Lower lobe of right lung (tissue), 2 donors: ENCODE measurements around the gene NTMT2. TPM values are rescaled to one million over a fixed set of nuclear protein-coding genes. Genes with fewer than 3 reads are reported as not detected.

Source experiments
- ATAC-seq, 2 donors: fragments of 200-7000 bp; cut with Tn5 transposase; one replicate each; pipeline ENCODE4 v1.9.1; 2020 to 2022; ENCODE audit warnings: mild to moderate bottlenecking in 2 of 2, moderate library complexity in 2 of 2
- DNase-seq: peaks from one replicate; pipeline ENCODE4 v3.0.0-alpha.2; 2020
- H3K27ac ChIP-seq: fragments of 200-600 bp; one replicate; pipeline ENCODE4 v1.8.0; 2022
- H3K27me3 ChIP-seq: fragments of 200-600 bp; one replicate; pipeline ENCODE4 v1.8.0; 2022; ENCODE audit warnings: low read depth
- H3K36me3 ChIP-seq: fragments of 200-600 bp; one replicate; pipeline ENCODE4 v1.8.0; 2022; ENCODE audit warnings: mild to moderate bottlenecking
- H3K4me1 ChIP-seq: fragments of 200-600 bp; one replicate; pipeline ENCODE4 v1.8.0; 2022
- H3K4me3 ChIP-seq: fragments of 200-600 bp; one replicate; pipeline ENCODE4 v1.8.0; 2022; ENCODE audit warnings: mild to moderate bottlenecking
- H3K9me3 ChIP-seq: fragments of 200-600 bp; one replicate; pipeline ENCODE4 v1.8.0; 2022
- CTCF ChIP-seq: fragments of 200-600 bp; IDR thresholded peaks from one replicate; pipeline ENCODE4 v1.8.0; 2022; ENCODE audit warnings: antibody characterized with exemption, mild to moderate bottlenecking
- intact Hi-C: fragments of 100-400 bp; cut with DNase I; formaldehyde crosslinking; loops from one replicate; pipeline ENCODE4 v1.11.0; 2022
- total RNA-seq: library from RNA; stranded (reverse); fragmentation: NEBNext Ultra II Directional; extraction: Animal tissue kit (Norgen Biotek cat#: 25700); gene quantifications from one replicate; pipeline ENCODE4 v1.2.1, GENCODE V29; 2021
- donor health status: DM: no; HTN: yes; CAD: no; lungs with severe emphysema.

Gene NTMT2
- total RNA-seq, 1 donor from 2014 or later: not detected

DNA sequence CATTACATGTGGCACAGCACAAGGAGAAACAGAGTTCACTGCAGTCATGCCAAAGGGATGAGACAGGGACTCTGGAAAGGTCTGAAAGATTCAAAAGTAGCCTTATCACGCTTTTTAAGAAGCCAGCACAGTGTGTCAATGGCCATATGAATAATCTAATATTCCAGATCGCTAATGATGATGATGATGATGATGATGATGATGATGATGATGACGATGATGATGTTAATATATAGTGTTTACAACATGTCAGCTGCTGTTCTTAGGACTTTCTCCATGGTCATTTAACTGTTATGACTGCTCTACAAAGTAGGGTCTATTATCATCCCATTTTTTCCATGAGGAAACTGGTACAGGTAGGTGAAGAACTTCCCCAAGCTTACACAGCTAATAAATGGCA is 64.4 kb downstream of the NTMT2 start:
- no peak for TF ChIP-seq CTCF
- intact Hi-C loops: no loop called here
- DNase-seq (no peak), ATAC-seq (no peak)
- Histone ChIP-seq H3K9me3 (no peaks in the 10 kb centered on the region), H3K4me3 (no peak overlapping the region), H3K27me3 (no peaks in the 10 kb centered on the region), H3K27ac (no peak overlapping the region), H3K4me1 (no peaks in the 10 kb centered on the region), H3K36me3 (no peaks in the 10 kb centered on the region)

DNA sequence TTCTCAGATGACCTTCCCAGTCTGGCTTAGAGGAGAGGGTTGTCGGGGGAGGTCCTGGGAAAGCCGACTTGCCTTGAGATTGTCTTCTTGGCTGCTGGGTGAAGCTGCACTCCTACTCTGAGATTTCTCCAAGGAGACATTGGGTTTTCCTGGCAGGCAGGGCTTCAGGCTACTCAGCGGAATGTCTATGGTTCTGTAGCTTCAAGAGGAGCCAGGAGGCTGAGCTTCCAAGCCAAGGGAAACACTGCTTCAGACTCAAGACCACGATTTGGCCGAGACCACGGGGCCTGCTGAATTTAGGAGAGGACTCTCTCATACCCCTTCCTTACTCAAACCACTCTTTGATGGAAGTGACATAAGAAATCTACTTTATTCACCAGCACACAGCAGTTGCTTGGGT is 67.8 kb downstream of the NTMT2 start:
- H3K4me3 ChIP-seq: no peak overlapping the region
- H3K36me3 ChIP-seq: no peaks in the 10 kb centered on the region
- H3K27me3 ChIP-seq: no peaks in the 10 kb centered on the region
- no peak for TF ChIP-seq CTCF
- no peaks in the 10 kb centered on the region for H3K9me3 ChIP-seq
- no peaks in the 10 kb centered on the region for H3K4me1 ChIP-seq
- intact Hi-C loops: no loop called here
- H3K27ac ChIP-seq: peak overlapping the region; percentile 41
- ATAC-seq (no peak), DNase-seq (no peak)

GRCh38 chr1:170214117-170215032 is 68.6 kb downstream of the NTMT2 start:
- intact Hi-C loops: no loop called here
- no peak for ATAC-seq
- no peaks in the 10 kb centered on the region for H3K9me3 ChIP-seq
- H3K27me3 ChIP-seq: no peaks in the 10 kb centered on the region
- H3K36me3 ChIP-seq: no peaks in the 10 kb centered on the region
- H3K4me1 ChIP-seq: no peaks in the 10 kb centered on the region
- DNase-seq: no peak
- TF ChIP-seq CTCF: no peak
- H3K27ac ChIP-seq: peak overlapping the region; percentile 41
- H3K4me3 ChIP-seq: no peak overlapping the region

DNA sequence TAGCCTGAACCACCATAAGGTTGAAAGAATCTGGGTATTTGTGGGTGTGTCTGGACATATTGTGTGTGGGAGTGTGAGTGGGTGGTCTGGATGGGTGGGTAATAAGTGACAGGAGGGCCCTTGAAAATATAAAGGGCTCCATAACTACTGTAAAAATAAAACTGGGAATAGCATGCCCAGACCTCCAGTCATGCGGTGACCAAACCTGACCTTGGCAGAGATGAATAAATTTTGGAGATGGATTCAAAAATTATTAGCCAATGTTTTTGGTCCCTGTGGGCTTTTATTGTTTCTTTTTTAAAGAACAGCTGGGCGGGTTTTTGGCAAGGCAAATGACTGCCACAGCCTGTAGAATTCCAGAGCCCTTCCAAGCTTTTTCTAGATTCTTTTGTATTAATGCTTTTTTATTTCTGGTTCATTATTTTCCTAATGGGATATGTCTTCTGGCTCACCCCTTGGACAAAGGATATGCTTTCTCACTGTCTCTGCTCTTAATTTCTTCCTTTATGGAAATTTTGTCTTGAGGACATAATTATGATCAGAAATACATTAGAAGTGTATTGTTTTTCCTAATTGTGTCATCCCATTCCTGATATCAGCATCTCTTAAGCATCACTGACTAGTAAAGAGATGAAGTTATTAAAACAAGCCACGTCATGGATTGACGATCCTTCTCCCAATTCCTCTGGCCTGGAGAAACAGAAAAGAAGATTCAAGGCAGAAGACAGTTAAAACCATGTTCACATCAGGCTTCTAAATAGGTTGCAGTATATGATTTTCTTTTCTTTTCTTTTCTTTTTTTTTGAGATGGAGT is 69.5 kb downstream of the NTMT2 start:
- H3K27ac ChIP-seq: no peak overlapping the region
- no peaks in the 10 kb centered on the region for H3K4me1 ChIP-seq
- DNase-seq (no peak), ATAC-seq (no peak)
- H3K27me3 ChIP-seq: no peaks in the 10 kb centered on the region
- intact Hi-C loops: no loop called here
- H3K9me3 ChIP-seq: no peaks in the 10 kb centered on the region
- TF ChIP-seq CTCF: no peak
- no peaks in the 10 kb centered on the region for H3K36me3 ChIP-seq
- no peak overlapping the region for H3K4me3 ChIP-seq

DNA sequence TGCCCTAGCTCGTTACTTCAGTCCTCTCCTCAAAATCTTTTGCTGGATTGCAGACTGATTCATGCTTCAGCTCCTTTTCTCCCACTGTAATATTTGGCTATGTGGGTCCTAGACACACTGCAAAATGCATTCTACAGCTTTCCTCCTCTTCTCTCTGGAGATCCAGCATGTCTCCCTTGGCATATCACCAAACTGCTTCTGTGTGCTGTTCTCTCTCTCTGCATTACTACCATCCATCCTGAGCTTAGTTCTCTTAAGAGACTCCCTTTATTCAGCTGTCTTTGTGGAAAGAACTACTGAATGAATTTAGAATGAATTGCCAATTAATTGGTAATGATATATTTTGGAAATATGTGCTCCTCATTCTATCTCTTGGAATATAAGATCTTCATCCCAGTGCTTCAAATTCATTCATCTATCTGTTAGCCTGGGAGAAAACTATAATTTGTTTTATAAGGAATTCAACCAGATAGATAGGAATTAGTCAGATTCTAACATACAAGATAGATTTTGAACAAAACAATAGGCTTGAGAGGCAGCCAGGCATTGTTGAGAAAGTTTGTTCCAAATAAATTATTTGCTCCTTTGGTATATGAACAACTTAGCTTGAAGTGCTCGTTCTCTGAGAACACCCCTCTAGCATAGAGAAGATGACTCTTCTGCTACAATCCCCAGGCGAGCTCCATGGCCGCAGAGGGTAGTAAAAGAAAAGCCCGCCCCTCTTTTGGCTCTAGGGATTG is 71.9 kb downstream of the NTMT2 start:
- intact Hi-C loops: no loop called here
- H3K27me3 ChIP-seq: no peaks in the 10 kb centered on the region
- ATAC-seq: no peak
- no peak overlapping the region for H3K27ac ChIP-seq
- no peak for DNase-seq
- no peaks in the 10 kb centered on the region for H3K36me3 ChIP-seq
- no peak for TF ChIP-seq CTCF
- no peaks in the 10 kb centered on the region for H3K9me3 ChIP-seq
- no peaks in the 10 kb centered on the region for H3K4me1 ChIP-seq
- H3K4me3 ChIP-seq: no peak overlapping the region
